ENCODE results near the gene VN1R5.
A peak's percentile ranks its signal among the peaks of the same experiment; 100 is the strongest.

The VN1R5 gene

DNA sequence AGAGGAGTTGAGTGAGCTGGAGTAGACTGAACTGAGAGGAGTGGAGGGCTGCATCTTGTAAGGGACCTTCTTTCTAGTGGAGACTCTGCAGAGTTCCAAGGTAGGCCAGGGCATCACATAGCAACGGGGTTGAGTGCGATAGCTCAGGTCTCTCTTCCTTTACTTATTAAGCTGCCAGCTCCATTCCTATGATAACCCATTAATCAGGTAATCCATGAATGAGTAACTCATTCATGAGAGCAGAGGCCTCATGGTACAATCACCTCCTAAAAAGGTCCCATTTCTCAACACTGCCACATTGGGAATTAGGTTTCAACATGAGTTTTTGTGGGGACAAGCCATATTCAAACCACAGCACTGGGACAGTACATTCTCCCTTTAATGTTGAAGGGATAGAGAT lies 21.3 kb downstream of the VN1R5 start:
- no peaks in the 10 kb centered on the region for H3K36me3 ChIP-seq (ENCODE audit: control insufficient read depth, low read length)
- H3K9me2 ChIP-seq (replicated peaks; ENCODE audit: control insufficient read depth, low read length), result no peaks in the 10 kb centered on the region
- H3K79me2 ChIP-seq (ENCODE audit: control insufficient read depth, low read length), result no peaks in the 10 kb centered on the region
- H3K9me3 ChIP-seq (ENCODE audit: control insufficient read depth, insufficient read depth, low read length), result no peaks in the 10 kb centered on the region
- H3K4me1 ChIP-seq (ENCODE audit: control insufficient read depth, low read length), result no peaks in the 10 kb centered on the region
- no peaks in the 10 kb centered on the region for H4K20me1 ChIP-seq (ENCODE audit: control insufficient read depth, insufficient read depth, low read depth, low read length)
- no peaks in the 10 kb centered on the region for H3K27me3 ChIP-seq (ENCODE audit: control insufficient read depth, low read length)
- no peak overlapping the region for H3K4me3 ChIP-seq (ENCODE audit: low read length)
- no peak for TF ChIP-seq CTCF (IDR thresholded peaks at IDR 0.05; ENCODE audit: low read depth, low read length, poor library complexity, severe bottlenecking)
- no peak for TF ChIP-seq EZH2phosphoT487 (IDR thresholded peaks at IDR 0.05; ENCODE audit: borderline replicate concordance, low read length)
- no peaks in the 10 kb centered on the region for H3F3A ChIP-seq (ENCODE audit: control insufficient read depth, insufficient read depth)
- no peak overlapping the region for H3K27ac ChIP-seq (ENCODE audit: low read depth, low read length)
- H3K4me2 ChIP-seq (ENCODE audit: low read length), result no peak overlapping the region

DNA sequence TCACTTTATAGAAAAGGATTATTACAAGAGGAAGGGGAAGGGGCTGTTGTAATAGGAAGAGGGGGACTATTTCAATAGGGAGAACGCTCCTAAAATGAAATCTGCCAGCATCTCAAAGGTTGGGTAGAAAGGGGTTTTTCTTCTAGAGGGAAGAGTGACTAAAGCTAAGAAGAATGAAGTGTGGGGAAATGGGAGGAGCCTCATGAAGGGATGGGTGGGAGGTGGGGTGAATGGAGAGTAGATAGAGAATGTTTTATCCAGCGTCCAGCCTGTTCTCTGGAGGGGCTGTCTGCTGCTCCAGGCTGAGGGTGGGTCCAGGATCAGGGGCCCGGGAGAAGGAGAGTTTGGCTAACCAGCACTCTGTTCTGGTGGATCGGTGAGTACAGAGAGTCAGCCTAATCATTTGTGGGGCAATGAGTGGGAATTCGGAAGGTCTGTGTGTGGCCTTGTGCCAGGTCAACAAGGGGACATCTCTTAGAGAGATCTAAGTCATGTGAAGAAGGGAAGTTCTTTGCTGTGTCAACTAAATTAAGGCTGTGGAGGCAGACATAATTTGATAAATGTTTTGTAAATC lies 25.2 kb downstream of the VN1R5 start:
- Histone ChIP-seq H3K4me1 (ENCODE audit: control insufficient read depth, low read length) (no peaks in the 10 kb centered on the region), H3K9me3 (ENCODE audit: control insufficient read depth, insufficient read depth, low read length) (no peaks in the 10 kb centered on the region), H3K27ac (ENCODE audit: low read depth, low read length) (no peak overlapping the region), H3K4me2 (ENCODE audit: low read length) (no peak overlapping the region), H3K4me3 (ENCODE audit: low read length) (no peak overlapping the region), H3K36me3 (ENCODE audit: control insufficient read depth, low read length) (no peaks in the 10 kb centered on the region), H3K27me3 (ENCODE audit: control insufficient read depth, low read length) (no peaks in the 10 kb centered on the region), H3F3A (ENCODE audit: control insufficient read depth, insufficient read depth) (no peaks in the 10 kb centered on the region), H4K20me1 (ENCODE audit: control insufficient read depth, insufficient read depth, low read depth, low read length) (no peaks in the 10 kb centered on the region), H3K9me2 (replicated peaks; ENCODE audit: control insufficient read depth, low read length) (no peaks in the 10 kb centered on the region), H3K79me2 (ENCODE audit: control insufficient read depth, low read length) (no peaks in the 10 kb centered on the region)
- no peak for TF ChIP-seq EZH2phosphoT487 (IDR thresholded peaks at IDR 0.05; ENCODE audit: borderline replicate concordance, low read length)

DNA sequence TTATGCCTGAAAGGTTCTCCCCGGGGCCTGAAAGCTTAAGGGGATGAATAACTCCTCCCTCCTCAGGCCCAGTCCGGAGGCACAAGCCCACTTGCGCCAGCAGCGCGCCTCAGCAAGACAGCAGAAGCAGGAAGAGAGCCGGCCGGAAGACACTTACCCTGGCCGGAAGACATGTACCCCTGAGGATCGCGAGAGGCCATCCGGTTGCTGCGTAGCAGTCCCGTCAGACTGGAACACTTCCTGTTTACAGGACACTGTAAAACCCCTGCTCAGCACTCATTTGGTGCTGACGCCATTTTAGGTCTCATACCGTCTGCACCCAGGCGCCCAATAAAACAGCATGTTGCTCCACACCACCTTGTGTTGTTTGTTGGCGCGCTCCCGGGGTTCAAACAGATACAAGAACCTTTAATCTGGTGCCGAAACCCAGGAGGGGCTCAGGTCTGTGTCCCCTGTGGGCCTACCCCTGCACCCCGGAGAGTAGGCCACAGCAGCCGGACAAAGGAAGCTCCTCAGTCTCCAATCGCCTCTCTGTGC lies 30.3 kb downstream of the VN1R5 start:
- Histone ChIP-seq H3K79me2 (ENCODE audit: control insufficient read depth, low read length) (no peaks in the 10 kb centered on the region), H3K9me3 (ENCODE audit: control insufficient read depth, insufficient read depth, low read length) (no peaks in the 10 kb centered on the region), H3K9me2 (replicated peaks; ENCODE audit: control insufficient read depth, low read length) (no peaks in the 10 kb centered on the region), H3K27ac (ENCODE audit: low read depth, low read length) (no peak overlapping the region), H3K4me2 (ENCODE audit: low read length) (no peak overlapping the region), H3F3A (ENCODE audit: control insufficient read depth, insufficient read depth) (no peaks in the 10 kb centered on the region), H3K4me3 (ENCODE audit: low read length) (no peak overlapping the region), H3K36me3 (ENCODE audit: control insufficient read depth, low read length) (no peaks in the 10 kb centered on the region), H3K4me1 (ENCODE audit: control insufficient read depth, low read length) (no peaks in the 10 kb centered on the region), H4K20me1 (ENCODE audit: control insufficient read depth, insufficient read depth, low read depth, low read length) (no peaks in the 10 kb centered on the region), H3K27me3 (ENCODE audit: control insufficient read depth, low read length) (no peaks in the 10 kb centered on the region)
- TF ChIP-seq EZH2phosphoT487 (IDR thresholded peaks at IDR 0.05; ENCODE audit: borderline replicate concordance, low read length) (no peak), CTCF (IDR thresholded peaks at IDR 0.05; ENCODE audit: low read depth, low read length, poor library complexity, severe bottlenecking) (no peak)

- no peaks in the 10 kb centered on the region for H4K20me1 ChIP-seq (ENCODE audit: control insufficient read depth, insufficient read depth, low read depth, low read length)
- H3K4me2 ChIP-seq (ENCODE audit: low read length), result no peak overlapping the region
- H3K27ac ChIP-seq (ENCODE audit: low read depth, low read length), result no peak overlapping the region
- H3K9me3 ChIP-seq (ENCODE audit: control insufficient read depth, insufficient read depth, low read length), result no peaks in the 10 kb centered on the region
- no peaks in the 10 kb centered on the region for H3K79me2 ChIP-seq (ENCODE audit: control insufficient read depth, low read length)
- no peaks in the 10 kb centered on the region for H3K4me1 ChIP-seq (ENCODE audit: control insufficient read depth, low read length)
- TF ChIP-seq EZH2phosphoT487 (IDR thresholded peaks at IDR 0.05; ENCODE audit: borderline replicate concordance, low read length), result no peak
- TF ChIP-seq CTCF (IDR thresholded peaks at IDR 0.05; ENCODE audit: low read depth, low read length, poor library complexity, severe bottlenecking), result peak; percentile 15
- no peaks in the 10 kb centered on the region for H3K36me3 ChIP-seq (ENCODE audit: control insufficient read depth, low read length)
- H3K27me3 ChIP-seq (ENCODE audit: control insufficient read depth, low read length), result no peaks in the 10 kb centered on the region
- H3K4me3 ChIP-seq (ENCODE audit: low read length), result no peak overlapping the region
- no peaks in the 10 kb centered on the region for H3F3A ChIP-seq (ENCODE audit: control insufficient read depth, insufficient read depth)
- H3K9me2 ChIP-seq (replicated peaks; ENCODE audit: control insufficient read depth, low read length), result no peaks in the 10 kb centered on the region
Measured at GRCh38 chr1:247287460-247287859, 31.6 kb downstream of the VN1R5 start.
